HS-27A (cell line): ENCODE data around the gene PLCB1.
"Not testable (repeated sequence)": the region's sequence is repeated elsewhere in the genome, so short reads cannot be mapped to it uniquely, and the experiment has no call there.

Experiments
- DNase-seq: peaks from one replicate; pipeline ENCODE4 v3.0.0-alpha.2; 2012; ENCODE audit warnings: low read depth, missing footprints

Gene PLCB1

GRCh38 chr20:8335059-8335458, 203.0 kb downstream of the PLCB1 start:
- no peak for DNase-seq

- DNase-seq = no peak
These were observed 203.6 kb downstream of the PLCB1 start for GRCh38 chr20:8335495-8336195.

GRCh38 chr20:8339349-8339748, 207.3 kb downstream of the PLCB1 start:
- no peak for DNase-seq

GRCh38 chr20:8342391-8342790, 210.3 kb downstream of the PLCB1 start:
- DNase-seq = no peak

- DNase-seq = no peak
These were observed 212.0 kb downstream of the PLCB1 start for GRCh38 chr20:8344106-8344505.

- no peak for DNase-seq
These were observed 212.6 kb downstream of the PLCB1 start for GRCh38 chr20:8344631-8345030.

GRCh38 chr20:8346700-8347270, 214.7 kb downstream of the PLCB1 start:
- no peak for DNase-seq

- DNase-seq = not testable (repeated sequence)
These were observed 218.2 kb downstream of the PLCB1 start for GRCh38 chr20:8350225-8350624.

GRCh38 chr20:8352486-8352885, 220.4 kb downstream of the PLCB1 start:
- no peak for DNase-seq

GRCh38 chr20:8353512-8353911, 221.4 kb downstream of the PLCB1 start:
- no peak for DNase-seq

GRCh38 chr20:8355453-8355852, 223.4 kb downstream of the PLCB1 start:
- DNase-seq = no peak

- DNase-seq = no peak
These were observed 224.7 kb downstream of the PLCB1 start for GRCh38 chr20:8356806-8357205.

- no peak for DNase-seq
These were observed 225.6 kb downstream of the PLCB1 start for GRCh38 chr20:8357703-8358102.

GRCh38 chr20:8360035-8360434, 228.0 kb downstream of the PLCB1 start:
- DNase-seq = no peak

GRCh38 chr20:8361006-8361652, 229.1 kb downstream of the PLCB1 start:
- DNase-seq = peak; percentile 50

- DNase-seq = no peak
These were observed 229.7 kb downstream of the PLCB1 start for GRCh38 chr20:8361779-8362178.

GRCh38 chr20:8362457-8362856, 230.4 kb downstream of the PLCB1 start:
- no peak for DNase-seq

GRCh38 chr20:8363970-8364733, 232.1 kb downstream of the PLCB1 start:
- no peak for DNase-seq

- DNase-seq = no peak
These were observed 232.6 kb downstream of the PLCB1 start for GRCh38 chr20:8364734-8365078.

- no peak for DNase-seq
These were observed 233.6 kb downstream of the PLCB1 start for GRCh38 chr20:8365634-8366033.

- no peak for DNase-seq
These were observed 234.3 kb downstream of the PLCB1 start for GRCh38 chr20:8366303-8366923.

GRCh38 chr20:8367689-8368088, 235.6 kb downstream of the PLCB1 start:
- no peak for DNase-seq
